Prostate gland (tissue), 2 donors: Measurements from ENCODE around the gene SLC37A1.

ENCODE experiments used
- CTCF ChIP-seq, 4 experiments: fragments of 200-600 bp in 2 of 4; fragments of 450-650 bp in 2 of 4; sonication (generic) in 2 of 4; IDR thresholded peaks; 1 replicate in 3 of 4; 2 replicates in 1 of 4; pipeline ENCODE4 v1.5.1; 2016 to 2019; ENCODE audit warnings: antibody characterized with exemption in 4 of 4, mild to moderate bottlenecking in 2 of 4, moderate library complexity in 2 of 4
- POLR2AphosphoS5 ChIP-seq: sonication (generic); formaldehyde crosslinking; IDR thresholded peaks from one replicate; pipeline ENCODE4 v1.6.1; 2017; ENCODE audit warnings: antibody characterized with exemption

- TF ChIP-seq CTCF (IDR thresholded peaks at IDR 0.05) (peak in 2 of 4 experiments; percentile 4 to 32), POLR2AphosphoS5 (peak; percentile 18)
Measured at GRCh38 chr21:42513985-42514882, 582 bp downstream of the SLC37A1 start.
